CD8-positive, alpha-beta memory T cell (primary cell): ENCODE measurements around the gene GXYLT2. TPM values are rescaled to one million over a fixed set of nuclear protein-coding genes. Genes with fewer than 3 reads are reported as not detected.

ENCODE experiments used
- CTCF ChIA-PET: fragments of 350-600 bp; sonication (Branson Sonifier 250); formaldehyde crosslinking; loops from one replicate; lab custom pipeline; 2021; ENCODE audit warnings: antibody characterized with exemption; lab: Charles Lee
- POLR2A ChIA-PET: fragments of 350-600 bp; sonication (Branson Sonifier 250); formaldehyde crosslinking; loops from one replicate; lab custom pipeline; 2021; ENCODE audit warnings: antibody characterized with exemption; lab: Charles Lee
- DNase-seq, 5 donors: peaks; one replicate each; pipeline versions ENCODE4 v3.0.0 to v3.0.0-alpha.2; 2020 to 2022; ENCODE audit warnings: mixed read lengths in 1 of 5
- H3K27ac ChIP-seq: one replicate; pipeline ENCODE4 v1.7.0; 2013; ENCODE audit warnings: low read depth, mild to moderate bottlenecking, low read length, moderate library complexity
- H3K27me3 ChIP-seq: 2 replicates; pipeline ENCODE4 v1.7.0; 2013; ENCODE audit warnings: low read length, mild to moderate bottlenecking; ENCODE audit not compliant: insufficient read depth, poor library complexity, severe bottlenecking
- H3K36me3 ChIP-seq: 2 replicates; pipeline ENCODE4 v1.7.0; 2013; ENCODE audit warnings: mild to moderate bottlenecking, low read length, moderate library complexity; ENCODE audit not compliant: insufficient read depth
- H3K4me1 ChIP-seq: 2 replicates; pipeline ENCODE4 v1.7.0; 2013; ENCODE audit warnings: mild to moderate bottlenecking, low read length, moderate library complexity; ENCODE audit not compliant: insufficient read depth
- H3K4me3 ChIP-seq: 2 replicates; pipeline ENCODE4 v1.7.0; 2013; ENCODE audit warnings: mild to moderate bottlenecking, low read length
- H3K9me3 ChIP-seq: 2 replicates; pipeline ENCODE4 v1.7.0; 2013; ENCODE audit warnings: mild to moderate bottlenecking, low read length
- H3K27ac Mint-ChIP-seq, 8 donors: one replicate each; pipeline ENCODE4 v1.8.0; 2020 to 2021; ENCODE audit warnings: mixed read lengths in 8 of 8, mild to moderate bottlenecking in 6 of 8, inconsistent platforms in 3 of 8, moderate library complexity in 3 of 8
- H3K27me3 Mint-ChIP-seq, 2 donors: one replicate each; pipeline ENCODE4 v1.8.0; 2020 to 2021; ENCODE audit warnings: mixed read lengths in 2 of 2, mild to moderate bottlenecking in 1 of 2, moderate library complexity in 1 of 2
- H3K36me3 Mint-ChIP-seq, 3 donors: one replicate each; pipeline ENCODE4 v1.8.0; 2020 to 2021; ENCODE audit warnings: mixed read lengths in 3 of 3, inconsistent platforms in 1 of 3, mild to moderate bottlenecking in 1 of 3
- H3K4me1 Mint-ChIP-seq, 3 donors: one replicate each; pipeline ENCODE4 v1.8.0; 2020 to 2021; ENCODE audit warnings: mixed read lengths in 3 of 3, inconsistent platforms in 1 of 3, mild to moderate bottlenecking in 1 of 3
- H3K4me3 Mint-ChIP-seq, 7 donors: one replicate each; pipeline ENCODE4 v1.8.0; 2020 to 2021; ENCODE audit warnings: mixed read lengths in 7 of 7, mild to moderate bottlenecking in 6 of 7, moderate library complexity in 4 of 7, inconsistent platforms in 2 of 7
- H3K9me3 Mint-ChIP-seq, 5 donors: one replicate each; pipeline ENCODE4 v1.8.0; 2020 to 2022; ENCODE audit warnings: mixed read lengths in 5 of 5, mild to moderate bottlenecking in 3 of 5, moderate library complexity in 2 of 5, inconsistent platforms in 1 of 5
- polyA plus RNA-seq: library from polyadenylated mRNA; unstranded; fragments of 300-500 nt; fragmentation: Illumina TruSeq; gene quantifications from one replicate; pipeline ENCODE4 v1.2.3, GENCODE V29; 2021
- total RNA-seq, 2 experiments: library from RNA; stranded (reverse); gene quantifications; one replicate each; pipeline ENCODE4 v1.2.3, GENCODE V29; 2021

GXYLT2 gene
- total and polyA plus RNA-seq, 3 experiments from 2014 or later, result not detected

GRCh38 chr3:73010158-73010557, 122.3 kb downstream of the GXYLT2 start:
- peaks cover 25% of the 10 kb centered on the region for H3K4me1 ChIP-seq
- Mint-ChIP-seq H3K27ac (peak overlapping the region in 6 of 8 donors; percentile 11 to 79 (median 16)), H3K9me3 (no peaks in the 10 kb centered on the region), H3K4me3 (peak overlapping the region in 4 of 7 donors; percentile 2 to 54 (median 33)), H3K27me3 (no peaks in the 10 kb centered on the region), H3K36me3 (peaks cover 6 to 71% (median 19%) of the 10 kb centered on the region in 3 donors), H3K4me1 (peaks cover 65 to 93% (median 88%) of the 10 kb centered on the region in 3 donors)
- H3K27me3 ChIP-seq, result no peaks in the 10 kb centered on the region
- H3K9me3 ChIP-seq, result no peaks in the 10 kb centered on the region
- no peak for DNase-seq
- no peak overlapping the region for H3K4me3 ChIP-seq
- CTCF ChIA-PET, result interaction anchor here (1.3 to 1.7 kb wide), 2 partner anchors 12 to 15 kb away, joined by 3 to 4 read pairs; no protein-coding TSS in a partner anchor
- H3K36me3 ChIP-seq, result peaks cover 6% of the 10 kb centered on the region
- POLR2A ChIA-PET, result no interaction called here
- H3K27ac ChIP-seq, result no peak overlapping the region

GRCh38 chr3:73018298-73018697, 130.5 kb downstream of the GXYLT2 start:
- Histone ChIP-seq H3K4me1 (peaks cover 36% of the 10 kb centered on the region), H3K36me3 (no peaks in the 10 kb centered on the region)

GRCh38 chr3:73018790-73019441, 131.1 kb downstream of the GXYLT2 start:
- H3K4me1 ChIP-seq, result peaks cover 36% of the 10 kb centered on the region
- no peak overlapping the region for H3K4me3 ChIP-seq
- no peaks in the 10 kb centered on the region for H3K27me3 Mint-ChIP-seq
- H3K4me3 Mint-ChIP-seq, result peak overlapping the region in 2 of 7 donors; percentile 2 to 18
- H3K4me1 Mint-ChIP-seq, result peaks cover 64 to 81% (median 78%) of the 10 kb centered on the region in 3 donors
- no peaks in the 10 kb centered on the region for H3K27me3 ChIP-seq
- H3K9me3 Mint-ChIP-seq, result no peaks in the 10 kb centered on the region
- no peak overlapping the region for H3K27ac ChIP-seq
- H3K36me3 Mint-ChIP-seq, result peaks cover 0 to 26% (median 9%) of the 10 kb centered on the region in 3 donors
- ChIA-PET POLR2A (no interaction called here), CTCF (no interaction called here)
- H3K36me3 ChIP-seq, result no peaks in the 10 kb centered on the region
- no peak for DNase-seq
- H3K27ac Mint-ChIP-seq, result peak overlapping the region in 2 of 8 donors; percentile 4 to 7
- H3K9me3 ChIP-seq, result no peaks in the 10 kb centered on the region

More at GRCh38 chr3:73018298-73018697, 130.5 kb downstream of the GXYLT2 start:
- ChIA-PET POLR2A (no interaction called here), CTCF (no interaction called here)
- no peak overlapping the region for H3K27ac ChIP-seq
- Mint-ChIP-seq H3K27me3 (no peaks in the 10 kb centered on the region), H3K36me3 (peaks cover 0 to 28% (median 9%) of the 10 kb centered on the region in 3 donors), H3K4me1 (peaks cover 64 to 86% (median 80%) of the 10 kb centered on the region in 3 donors), H3K4me3 (peak overlapping the region in 4 of 7 donors; percentile 1 to 36 (median 31)), H3K9me3 (no peaks in the 10 kb centered on the region), H3K27ac (peak overlapping the region in 2 of 8 donors; percentile 20 to 52)
- H3K9me3 ChIP-seq, result no peaks in the 10 kb centered on the region
- no peak for DNase-seq
- H3K27me3 ChIP-seq, result no peaks in the 10 kb centered on the region
- H3K4me3 ChIP-seq, result no peak overlapping the region

- Histone ChIP-seq H3K4me1 (peaks cover 55% of the 10 kb centered on the region), H3K9me3 (no peaks in the 10 kb centered on the region), H3K27ac (no peak overlapping the region), H3K36me3 (no peaks in the 10 kb centered on the region), H3K27me3 (no peaks in the 10 kb centered on the region), H3K4me3 (no peak overlapping the region)
- Mint-ChIP-seq H3K4me3 (peak overlapping the region in 1 of 7 donors; percentile 33), H3K27ac (peak overlapping the region in 1 of 8 donors; percentile 37), H3K4me1 (peaks cover 72 to 85% (median 83%) of the 10 kb centered on the region in 3 donors), H3K36me3 (peaks cover 0 to 15% (median 8%) of the 10 kb centered on the region in 3 donors), H3K27me3 (no peaks in the 10 kb centered on the region), H3K9me3 (no peaks in the 10 kb centered on the region)
- ChIA-PET POLR2A (no interaction called here), CTCF (no interaction called here)
- no peak for DNase-seq
These were observed 133.5 kb downstream of the GXYLT2 start for GRCh38 chr3:73021301-73021835.

GRCh38 chr3:73024836-73025235, 137.0 kb downstream of the GXYLT2 start:
- Mint-ChIP-seq H3K36me3 (peaks cover 0 to 9% (median 7%) of the 10 kb centered on the region in 3 donors), H3K27me3 (no peaks in the 10 kb centered on the region), H3K4me3 (peak overlapping the region in 1 of 7 donors; percentile 12), H3K9me3 (no peaks in the 10 kb centered on the region), H3K4me1 (peaks cover 75 to 90% (median 87%) of the 10 kb centered on the region in 3 donors), H3K27ac (peak overlapping the region in 3 of 8 donors; percentile 34 to 38 (median 36))
- Histone ChIP-seq H3K4me1 (peaks cover 63% of the 10 kb centered on the region), H3K36me3 (no peaks in the 10 kb centered on the region), H3K4me3 (no peak overlapping the region), H3K27me3 (no peaks in the 10 kb centered on the region), H3K9me3 (no peaks in the 10 kb centered on the region), H3K27ac (no peak overlapping the region)
- no peak for DNase-seq
- ChIA-PET POLR2A (no interaction called here), CTCF (interaction anchor here (1.2 to 1.7 kb wide), 3 partner anchors 13 to 25 kb away, joined by 3 to 4 read pairs (median 4); no protein-coding TSS in a partner anchor)

GRCh38 chr3:73026111-73026759, 138.4 kb downstream of the GXYLT2 start:
- Mint-ChIP-seq H3K36me3 (peaks cover 0 to 10% (median 7%) of the 10 kb centered on the region in 3 donors), H3K4me3 (no peak overlapping the region), H3K4me1 (peaks cover 76 to 93% (median 89%) of the 10 kb centered on the region in 3 donors), H3K9me3 (no peaks in the 10 kb centered on the region), H3K27ac (peak overlapping the region in 2 of 8 donors; percentile 6 to 17), H3K27me3 (no peaks in the 10 kb centered on the region)
- CTCF ChIA-PET, result interaction anchor here (1.2 to 1.4 kb wide), 3 partner anchors 11 to 59 kb away, joined by 3 to 4 read pairs (median 4); no protein-coding TSS in a partner anchor
- no peaks in the 10 kb centered on the region for H3K36me3 ChIP-seq
- H3K4me1 ChIP-seq, result peaks cover 62% of the 10 kb centered on the region
- DNase-seq, result no peak
- no peaks in the 10 kb centered on the region for H3K9me3 ChIP-seq
- H3K27ac ChIP-seq, result no peak overlapping the region
- no peaks in the 10 kb centered on the region for H3K27me3 ChIP-seq
- no peak overlapping the region for H3K4me3 ChIP-seq
- POLR2A ChIA-PET, result no interaction called here
